ENCODE results near the gene GZMM. TPM values are rescaled to one million over a fixed set of nuclear protein-coding genes. Genes with fewer than 3 reads are reported as not detected.

The GZMM gene
- total RNA-seq, 4 donors from 2014 or later = 2.5 TPM; not detected in 3

DNA sequence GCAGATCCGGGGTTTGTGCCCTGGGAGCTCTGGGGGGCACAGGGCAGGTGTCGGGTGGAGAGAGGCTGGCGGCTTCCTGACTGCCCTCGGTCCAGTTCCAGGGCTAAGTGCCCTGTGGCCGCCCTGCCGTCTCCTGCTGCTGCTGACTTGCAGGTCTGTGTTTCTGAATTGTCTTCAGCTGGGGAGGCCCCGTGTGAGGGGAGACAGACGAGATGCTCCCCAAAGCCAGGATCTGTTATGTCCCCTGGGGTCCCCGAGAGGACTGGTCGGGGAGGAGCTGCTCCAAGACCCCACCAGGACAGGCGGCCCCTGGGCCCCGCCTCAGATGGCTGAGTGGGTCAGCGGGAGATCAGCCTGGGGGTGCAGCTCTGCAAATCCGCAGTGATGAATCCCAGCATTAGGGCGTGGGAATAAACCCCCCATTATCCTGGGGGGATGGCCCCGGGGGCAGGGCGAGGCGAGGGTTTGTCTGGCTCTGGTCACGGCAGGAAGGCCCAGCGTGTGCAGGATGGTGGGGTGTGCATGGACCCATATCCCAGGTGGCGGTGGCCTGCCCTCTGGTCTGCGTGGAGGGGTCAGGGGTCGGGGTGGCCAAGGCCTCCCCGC lies 50.5 kb downstream of the GZMM start:
- whole genome bisulfite sequencing, 2 donors = 69 to 71% methylated on average over 23 to 24 of the region's 24 CpGs
- H3K36me3 ChIP-seq = no peaks in the 10 kb centered on the region
- peaks cover 0 to 17% (median 1%) of the 10 kb centered on the region in 4 donors for H3K4me1 ChIP-seq

DNA sequence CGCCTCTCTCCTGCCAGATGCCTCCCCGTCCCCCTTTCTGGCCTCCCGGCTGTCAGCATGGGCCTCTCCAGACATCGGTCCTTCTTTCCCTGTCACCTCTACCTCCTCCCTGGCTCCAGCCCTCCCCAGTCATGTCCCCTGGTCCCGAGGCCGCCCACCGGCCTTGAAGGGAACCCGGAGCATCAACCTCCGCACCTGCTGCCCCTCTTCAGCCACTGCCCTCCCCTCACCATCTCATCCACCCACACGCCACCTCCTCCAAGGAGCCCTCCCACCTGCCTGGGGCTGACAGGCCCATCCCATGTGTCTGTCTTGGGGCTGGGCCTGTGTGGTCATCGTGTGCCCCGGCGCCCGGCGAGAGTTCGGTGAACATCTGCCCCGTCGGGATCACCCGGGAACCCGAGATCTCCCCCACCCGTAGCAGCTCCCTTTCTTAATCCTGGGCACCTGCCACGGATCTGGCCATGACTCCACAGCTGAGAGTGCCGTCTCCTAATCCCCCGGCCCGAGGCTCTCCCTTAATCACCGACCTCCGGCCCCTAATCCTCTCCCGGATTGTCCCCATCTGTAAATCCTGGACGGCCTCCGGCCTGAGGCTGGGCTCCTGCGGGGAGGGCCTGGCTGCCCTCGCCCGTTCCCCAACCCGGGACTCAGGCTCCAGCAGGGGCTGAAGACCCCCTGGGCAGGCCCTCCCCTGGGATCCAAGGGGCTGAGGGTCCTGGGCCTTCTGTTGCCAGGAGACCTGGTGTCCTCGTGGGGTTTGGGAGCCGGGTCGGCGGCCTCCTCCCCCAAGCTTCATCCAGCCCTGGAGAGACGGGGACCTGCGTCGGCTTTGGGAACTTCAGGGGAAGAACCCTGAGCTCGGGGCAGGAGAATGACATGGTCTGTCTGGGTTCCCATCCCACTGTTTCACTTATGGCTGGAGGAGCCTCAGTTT lies 51.7 kb downstream of the GZMM start:
- WGBS, 2 donors = 64 to 71% methylated on average over 38 to 42 of the region's 42 CpGs
- peaks cover 3 to 65% of the 10 kb centered on the region in 2 donors for H3K27me3 ChIP-seq

More for the DNA sequence above, 50.5 kb downstream of the GZMM start:
- no peak for DNase-seq (ENCODE audit: low spot score in 2 of 2)
- Histone ChIP-seq H3K27me3 (peaks cover 3 to 67% of the 10 kb centered on the region in 2 donors), H3K4me3 (no peak overlapping the region), H3K9me3 (no peaks in the 10 kb centered on the region), H3K27ac (no peak overlapping the region)
- TF ChIP-seq EP300 (IDR thresholded peaks at IDR 0.05) (no peak), POLR2A (IDR thresholded peaks at IDR 0.05) (no peak)
- TF ChIP-seq, protein P1, sequence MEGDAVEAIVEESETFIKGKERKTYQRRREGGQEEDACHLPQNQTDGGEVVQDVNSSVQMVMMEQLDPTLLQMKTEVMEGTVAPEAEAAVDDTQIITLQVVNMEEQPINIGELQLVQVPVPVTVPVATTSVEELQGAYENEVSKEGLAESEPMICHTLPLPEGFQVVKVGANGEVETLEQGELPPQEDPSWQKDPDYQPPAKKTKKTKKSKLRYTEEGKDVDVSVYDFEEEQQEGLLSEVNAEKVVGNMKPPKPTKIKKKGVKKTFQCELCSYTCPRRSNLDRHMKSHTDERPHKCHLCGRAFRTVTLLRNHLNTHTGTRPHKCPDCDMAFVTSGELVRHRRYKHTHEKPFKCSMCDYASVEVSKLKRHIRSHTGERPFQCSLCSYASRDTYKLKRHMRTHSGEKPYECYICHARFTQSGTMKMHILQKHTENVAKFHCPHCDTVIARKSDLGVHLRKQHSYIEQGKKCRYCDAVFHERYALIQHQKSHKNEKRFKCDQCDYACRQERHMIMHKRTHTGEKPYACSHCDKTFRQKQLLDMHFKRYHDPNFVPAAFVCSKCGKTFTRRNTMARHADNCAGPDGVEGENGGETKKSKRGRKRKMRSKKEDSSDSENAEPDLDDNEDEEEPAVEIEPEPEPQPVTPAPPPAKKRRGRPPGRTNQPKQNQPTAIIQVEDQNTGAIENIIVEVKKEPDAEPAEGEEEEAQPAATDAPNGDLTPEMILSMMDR (IDR thresholded peaks at IDR 0.05) = no peak

DNA sequence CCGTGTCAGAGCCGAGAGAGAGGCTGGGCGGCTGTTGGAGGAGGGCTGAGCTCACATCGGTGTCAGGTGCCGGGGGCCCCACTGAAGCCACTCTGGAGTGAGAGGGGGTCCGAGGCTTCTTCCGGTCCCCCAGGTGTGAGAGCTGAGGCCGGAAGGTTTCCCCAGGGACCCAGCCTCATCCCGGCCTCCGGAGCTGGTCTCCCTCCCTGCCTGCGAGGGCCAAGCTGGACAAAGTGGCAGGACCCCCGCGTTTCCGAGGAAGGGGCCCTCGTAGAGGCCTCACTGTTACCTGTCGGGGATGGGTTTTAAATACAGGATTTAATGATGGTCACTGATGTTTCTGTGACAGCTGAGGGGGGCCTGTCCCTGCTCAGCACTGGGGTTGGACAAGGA lies 52.4 kb downstream of the GZMM start:
- H3K4me3 ChIP-seq = no peak overlapping the region
- H3K4me1 ChIP-seq = peaks cover 0 to 4% (median 0%) of the 10 kb centered on the region in 4 donors
- 79 to 85% methylated on average over 16 of the region's 16 CpGs for WGBS, 2 donors
- no peak overlapping the region for H3K27ac ChIP-seq
- peaks cover 0 to 59% of the 10 kb centered on the region in 2 donors for H3K27me3 ChIP-seq
- DNase-seq (ENCODE audit: low spot score in 2 of 2) = no peak
- TF ChIP-seq POLR2A (IDR thresholded peaks at IDR 0.05) (no peak), EP300 (IDR thresholded peaks at IDR 0.05) (no peak)
- TF ChIP-seq, protein P1 (IDR thresholded peaks at IDR 0.05) = no peak
- H3K36me3 ChIP-seq = no peaks in the 10 kb centered on the region
- H3K9me3 ChIP-seq = peaks cover 0 to 3% (median 0%) of the 10 kb centered on the region in 4 donors

More for the DNA sequence above, 51.7 kb downstream of the GZMM start:
- Histone ChIP-seq H3K4me1 (peaks cover 0 to 11% (median 0%) of the 10 kb centered on the region in 4 donors), H3K27ac (no peak overlapping the region), H3K9me3 (no peaks in the 10 kb centered on the region), H3K36me3 (no peaks in the 10 kb centered on the region), H3K4me3 (no peak overlapping the region)
- no peak for DNase-seq (ENCODE audit: low spot score in 2 of 2)
- no peak for TF ChIP-seq POLR2A (IDR thresholded peaks at IDR 0.05)
- TF ChIP-seq, protein P1 (IDR thresholded peaks at IDR 0.05) = no peak
- TF ChIP-seq EP300 (IDR thresholded peaks at IDR 0.05) = no peak

DNA sequence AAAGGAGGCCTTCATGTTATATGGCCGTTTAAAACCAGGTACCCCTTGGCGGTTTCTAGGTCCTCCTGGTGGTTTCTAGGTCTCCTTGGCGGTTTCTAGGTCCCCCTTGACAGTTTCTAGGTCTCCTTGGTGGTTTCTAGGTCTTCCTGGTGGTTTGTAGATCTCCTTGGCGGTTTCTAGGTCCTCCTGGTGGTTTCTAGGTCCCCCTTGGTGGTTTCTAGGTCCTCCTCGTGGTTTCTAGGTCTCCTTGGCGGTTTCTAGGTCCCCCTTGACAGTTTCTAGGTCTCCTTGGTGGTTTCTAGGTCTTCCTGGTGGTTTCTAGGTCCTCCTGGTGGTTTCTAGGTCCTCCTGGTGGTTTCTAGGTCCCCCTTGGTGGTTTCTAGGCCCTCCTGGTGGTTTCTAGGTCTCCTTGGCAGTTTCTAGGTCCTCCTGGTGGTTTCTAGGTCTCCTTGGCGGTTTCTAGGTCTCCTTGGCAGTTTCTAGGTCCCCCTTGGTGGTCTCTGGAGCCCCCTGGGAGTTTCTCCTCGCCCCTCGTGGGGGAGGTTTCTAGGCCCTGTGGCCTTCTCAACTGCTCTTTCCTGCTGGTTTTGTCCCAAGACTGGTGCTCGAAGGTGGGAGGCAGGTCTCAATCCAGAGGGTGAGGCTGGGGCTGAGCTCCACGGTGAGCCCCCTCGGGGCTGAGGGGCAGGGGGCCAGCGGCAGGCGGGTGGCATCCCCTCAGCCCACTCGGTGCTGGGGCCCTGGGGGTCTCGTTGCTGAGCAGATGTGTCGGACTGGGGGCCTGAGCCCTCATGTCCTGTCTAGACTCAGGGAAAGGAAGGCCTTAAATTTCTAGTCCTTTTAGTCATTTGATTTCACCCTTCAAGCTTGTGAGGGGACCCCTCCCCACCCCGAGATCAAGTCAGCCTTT lies 53.8 kb downstream of the GZMM start:
- H3K4me3 ChIP-seq = no peak overlapping the region
- no peaks in the 10 kb centered on the region for H3K36me3 ChIP-seq
- peaks cover 0 to 10% (median 0%) of the 10 kb centered on the region in 4 donors for H3K9me3 ChIP-seq
- DNase-seq (ENCODE audit: low spot score in 2 of 2) = no peak
- 63 to 72% methylated on average over 18 of the region's 18 CpGs for WGBS, 2 donors
- H3K27ac ChIP-seq = no peak overlapping the region
- TF ChIP-seq POLR2A (IDR thresholded peaks at IDR 0.05) (no peak), EP300 (IDR thresholded peaks at IDR 0.05) (no peak)
- TF ChIP-seq, protein P1 (IDR thresholded peaks at IDR 0.05) = no peak
- H3K27me3 ChIP-seq = peaks cover 0 to 45% of the 10 kb centered on the region in 2 donors
- no peaks in the 10 kb centered on the region for H3K4me1 ChIP-seq

Other genes starting within 250 kb of the GZMM start
- gene MIER2, start 199.3 kb upstream of the GZMM start, total RNA-seq = 10 to 100 TPM; 17.8 to 20.7 (median 19.1) TPM
- 1 to 10 TPM in 2 of 4 donors, under 1 TPM in 2; 0.21 to 2.7 (median 1.5) TPM for gene C2CD4C, start 134.9 kb upstream of the GZMM start, total RNA-seq
- gene SHC2, start 83.0 kb upstream of the GZMM start, total RNA-seq = 10 to 100 TPM; 13.5 to 41.1 (median 22.9) TPM
- gene MADCAM1, start 47.6 kb upstream of the GZMM start, total RNA-seq = under 1 TPM in 1 of 4 donors, not detected in 3; 0.21 TPM
- gene TPGS1, start 36.6 kb upstream of the GZMM start, total RNA-seq = 100 to 1,000 TPM; 108 to 131 (median 115) TPM
- 100 to 1,000 TPM in 1 of 4 donors, 10 to 100 TPM in 3; 60.7 to 110 (median 73.4) TPM for gene CDC34, start 12.3 kb upstream of the GZMM start, total RNA-seq
- 100 to 1,000 TPM; 303 to 400 (median 324) TPM for gene BSG, start 28.5 kb downstream of the GZMM start, total RNA-seq
- gene HCN2, start 45.8 kb downstream of the GZMM start, total RNA-seq = under 1 TPM in 1 of 4 donors, not detected in 3; 0.59 TPM
- gene POLRMT, start 89.5 kb downstream of the GZMM start, total RNA-seq = 10 to 100 TPM; 28.2 to 73.5 (median 51.5) TPM
- gene FGF22, start 95.8 kb downstream of the GZMM start, total RNA-seq = 1 to 10 TPM in 3 of 4 donors, under 1 TPM in 1; 0.30 to 9.0 (median 3.4) TPM
- gene RNF126, start 119.2 kb downstream of the GZMM start, total RNA-seq = 10 to 100 TPM; 38.0 to 90.9 (median 55.3) TPM
- 100 to 1,000 TPM; 582 to 977 (median 642) TPM for gene FSTL3, start 132.3 kb downstream of the GZMM start, total RNA-seq
- not detected for gene PRSS57, start 151.4 kb downstream of the GZMM start, total RNA-seq
- 100 to 1,000 TPM in 1 of 4 donors, 10 to 100 TPM in 3; 65.7 to 101 (median 98.0) TPM for gene PALM, start 164.9 kb downstream of the GZMM start, total RNA-seq
- gene MISP, start 207.1 kb downstream of the GZMM start, total RNA-seq = under 1 TPM in 2 of 4 donors, not detected in 2; 0.20 to 0.30 TPM